ENCODE results near the gene STPG2. TPM values are rescaled to one million over a fixed set of nuclear protein-coding genes. Genes with fewer than 3 reads are reported as not detected.

STPG2 gene
- not detected in 2 replicates for total RNA-seq

DNA sequence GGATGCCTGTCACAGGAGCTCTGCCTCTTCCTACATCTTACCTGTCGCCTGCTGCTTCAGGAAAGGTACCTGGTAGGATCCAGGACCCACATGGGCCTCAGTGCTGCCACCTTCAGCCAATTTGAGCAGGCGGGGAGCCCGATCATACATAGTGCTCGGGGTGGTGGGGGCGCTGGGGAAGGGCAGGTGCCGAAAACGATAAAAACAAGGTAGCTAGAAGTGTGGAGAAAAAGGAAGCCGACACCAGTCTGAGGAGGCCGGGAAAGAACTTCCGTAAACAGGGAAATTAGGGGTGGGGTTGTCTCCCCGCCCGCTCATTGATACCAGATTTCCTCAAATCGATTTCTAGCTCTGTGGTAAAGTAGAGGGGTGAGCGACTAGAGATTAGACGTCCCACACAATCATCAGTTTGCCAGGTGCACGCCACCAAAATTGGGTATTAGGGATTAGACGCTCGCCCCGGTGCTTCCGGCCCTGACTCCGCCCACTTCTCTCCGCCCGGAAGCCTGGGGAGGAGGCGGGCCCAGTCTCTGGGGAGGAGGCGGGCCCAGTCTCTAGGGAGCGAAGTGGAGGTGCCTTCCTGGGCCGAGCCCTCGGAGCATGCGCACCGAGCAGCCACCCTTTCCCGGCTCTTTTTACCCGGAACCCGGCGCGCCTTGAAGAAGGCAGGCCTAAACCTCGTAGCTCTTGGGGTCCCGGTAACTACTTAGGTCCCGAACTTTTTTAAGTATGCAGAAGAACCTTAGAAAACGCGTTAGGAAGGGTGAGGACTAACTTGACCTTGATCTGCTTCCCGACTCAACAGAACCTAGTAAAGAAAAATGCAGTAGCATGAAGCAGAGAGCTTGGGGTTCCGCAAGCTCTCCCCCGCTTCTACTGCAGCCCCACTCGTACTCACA lies at the start of gene STPG2:
TSS of gene STPG2 (minus strand) at position 476 of the 899 bp plus-strand sequence.
- DNase-seq (ENCODE audit: extremely low read depth, low read depth, low spot score), result no peak

DNA sequence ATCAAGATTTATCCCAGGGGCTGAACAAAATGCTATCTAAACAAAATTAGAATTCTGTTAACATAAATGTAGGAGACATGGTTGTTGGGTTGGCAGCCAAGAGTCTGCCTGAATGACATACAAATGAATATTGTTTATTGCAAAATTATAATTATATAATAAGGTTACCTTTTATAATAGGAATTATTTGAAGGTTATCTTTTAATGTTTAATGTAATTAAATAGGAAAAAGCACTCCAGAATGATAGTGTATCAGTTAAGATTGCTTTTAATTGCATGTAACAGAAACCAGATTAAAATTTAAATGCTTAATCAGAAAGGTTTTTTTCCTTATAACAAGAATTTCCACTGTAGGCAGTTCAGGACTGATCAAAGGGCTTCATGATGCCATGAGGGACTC lies 42.0 kb upstream of the STPG2 start:
- DNase-seq (ENCODE audit: extremely low read depth, low read depth, low spot score), result no peak

DNA sequence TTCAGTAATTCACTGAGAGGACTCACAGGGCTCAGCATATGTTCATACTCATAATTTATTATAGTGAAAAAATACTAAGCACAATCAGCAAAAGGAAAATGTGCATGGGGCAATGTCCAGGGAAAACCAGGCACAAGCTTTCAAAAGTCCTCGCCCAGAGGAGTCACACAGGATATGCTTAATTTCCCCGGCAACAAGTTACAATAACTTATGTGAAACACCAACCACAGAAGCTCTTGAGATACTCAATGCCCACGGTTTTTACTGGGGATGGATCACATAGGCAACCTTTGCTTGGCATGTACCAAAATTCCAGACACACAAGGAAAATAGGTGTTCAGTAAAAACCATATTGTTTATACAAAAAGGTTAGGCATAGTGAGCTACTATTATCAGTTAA lies 38.5 kb upstream of the STPG2 start:
- no peak for DNase-seq (ENCODE audit: extremely low read depth, low read depth, low spot score)

DNA sequence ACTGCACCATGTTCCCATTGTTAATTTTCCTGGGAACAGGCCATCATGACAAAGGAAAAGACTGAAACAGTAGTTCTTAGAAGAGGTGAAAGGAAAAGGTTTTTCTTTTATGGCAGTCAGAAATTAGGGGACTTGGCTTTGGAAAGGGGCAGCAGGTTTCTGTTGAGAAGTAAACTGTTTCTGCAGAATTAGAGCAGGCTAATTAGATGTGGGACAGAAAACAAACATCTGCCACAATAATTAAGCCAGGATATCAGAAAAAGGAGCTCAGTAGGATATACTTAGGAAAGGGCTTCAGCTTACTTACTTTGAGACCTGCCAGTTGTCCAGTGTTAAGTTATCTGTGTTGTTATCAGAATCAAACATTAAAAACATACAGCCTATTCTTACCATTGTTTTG lies 36.7 kb upstream of the STPG2 start:
- DNase-seq (ENCODE audit: extremely low read depth, low read depth, low spot score), result no peak

DNA sequence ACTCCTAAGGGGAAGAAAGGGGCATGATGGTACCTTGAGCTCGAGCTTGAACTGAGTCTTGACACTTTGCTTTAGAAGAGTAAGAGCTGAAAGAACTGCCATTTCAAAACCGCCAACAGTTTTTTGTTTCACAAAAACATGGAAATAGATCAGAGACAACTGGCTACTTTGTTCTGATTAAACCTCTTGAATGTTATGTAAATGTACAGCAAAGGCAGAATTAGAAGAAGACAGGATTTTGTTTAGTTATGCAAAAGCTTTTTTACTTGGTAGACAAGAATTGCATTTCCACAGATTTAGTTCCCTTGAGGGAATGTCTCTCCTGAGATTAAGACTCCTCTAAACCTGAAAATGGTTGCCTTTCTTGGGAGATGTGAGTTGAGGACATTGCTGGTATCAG lies 33.3 kb upstream of the STPG2 start:
- DNase-seq (ENCODE audit: extremely low read depth, low read depth, low spot score), result no peak

DNA sequence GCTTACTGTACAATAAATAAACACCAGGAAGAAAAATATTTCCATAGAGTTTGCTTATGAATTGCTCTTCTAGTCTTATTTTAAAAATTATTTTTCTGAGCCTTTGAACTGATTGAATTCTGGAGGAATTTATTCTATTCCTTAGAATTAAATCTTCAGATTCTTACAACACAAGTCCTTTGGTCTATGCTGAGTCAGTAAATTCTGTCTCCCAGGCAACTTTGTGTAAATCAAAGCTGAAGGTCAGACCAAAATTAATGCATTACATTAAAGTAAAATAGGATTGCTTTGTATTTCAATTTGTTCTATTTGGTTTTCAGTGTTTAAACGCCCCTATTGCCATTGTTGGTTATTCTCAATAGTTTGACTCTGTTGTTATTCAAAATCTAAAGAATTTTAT lies 26.8 kb upstream of the STPG2 start:
- DNase-seq (ENCODE audit: extremely low read depth, low read depth, low spot score), result no peak

DNA sequence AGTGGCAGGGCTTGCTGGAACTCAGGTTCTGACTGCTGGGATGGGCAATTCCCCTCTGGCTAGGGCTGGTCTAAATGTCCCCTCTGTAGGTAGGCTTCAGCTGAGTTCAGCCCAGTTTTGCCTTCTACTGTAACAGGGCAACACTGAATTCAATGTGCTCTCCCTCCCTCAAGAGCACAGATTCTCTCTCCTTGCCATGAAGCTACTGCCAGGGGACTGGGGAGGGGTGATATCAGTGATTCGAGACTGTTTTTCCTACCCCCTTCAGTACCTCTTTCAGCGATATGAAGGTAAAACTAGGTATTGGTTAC lies 23.4 kb upstream of the STPG2 start:
- DNase-seq (ENCODE audit: extremely low read depth, low read depth, low spot score), result no peak

DNA sequence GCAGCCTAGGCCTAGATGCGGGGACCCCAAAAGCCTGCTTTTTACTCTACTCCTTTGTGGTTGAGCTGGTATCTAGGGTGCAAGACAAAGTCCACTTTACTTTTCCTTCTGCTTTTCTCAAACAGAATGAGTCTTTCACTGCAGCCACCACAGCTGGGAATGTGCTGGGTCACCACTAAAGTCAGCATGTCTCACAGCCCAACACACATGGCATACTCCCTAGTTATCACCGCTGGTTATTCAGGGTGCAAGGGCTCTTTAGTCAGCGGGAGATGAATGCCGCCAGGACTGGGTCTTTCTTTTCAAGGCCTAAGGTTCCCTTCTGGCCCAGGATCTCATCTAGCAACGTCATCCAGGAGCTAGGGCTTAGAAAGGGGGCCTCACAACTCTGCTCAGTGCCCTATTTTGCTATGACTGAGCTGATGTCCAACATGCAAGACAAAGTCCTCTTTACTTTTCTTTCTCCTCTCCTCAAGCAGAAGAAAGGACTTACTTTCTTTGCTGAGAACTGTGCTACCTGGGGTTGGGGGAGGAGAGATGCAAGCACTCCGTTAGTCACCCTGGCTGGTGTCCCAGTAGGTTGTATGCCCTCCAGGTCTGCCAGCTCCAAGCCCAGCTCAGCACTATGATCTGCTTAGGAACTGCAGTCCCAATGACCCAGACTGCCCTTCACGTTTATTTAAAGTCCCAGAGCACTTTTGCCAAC lies 22.9 kb upstream of the STPG2 start:
- DNase-seq (ENCODE audit: extremely low read depth, low read depth, low spot score), result no peak

DNA sequence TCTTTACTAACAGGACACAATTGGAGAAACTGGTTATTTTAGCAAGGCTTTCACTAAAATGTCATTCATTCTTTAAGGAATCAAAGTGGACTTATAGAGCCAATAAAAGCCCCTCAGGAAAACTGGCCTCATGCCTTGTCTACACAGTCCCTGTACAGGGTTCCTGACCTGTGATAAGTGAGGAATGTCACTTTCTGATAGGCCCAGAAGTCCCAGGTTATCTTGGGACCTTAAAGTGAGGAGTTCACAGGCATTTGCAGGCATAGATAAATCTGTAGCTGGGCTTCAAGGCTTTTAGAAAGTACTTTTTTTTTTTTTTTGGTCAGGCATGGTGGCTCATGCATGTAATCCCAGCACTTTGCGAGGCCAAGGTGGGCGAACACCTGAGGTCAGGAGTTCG lies 19.4 kb upstream of the STPG2 start:
- DNase-seq (ENCODE audit: extremely low read depth, low read depth, low spot score), result no peak

DNA sequence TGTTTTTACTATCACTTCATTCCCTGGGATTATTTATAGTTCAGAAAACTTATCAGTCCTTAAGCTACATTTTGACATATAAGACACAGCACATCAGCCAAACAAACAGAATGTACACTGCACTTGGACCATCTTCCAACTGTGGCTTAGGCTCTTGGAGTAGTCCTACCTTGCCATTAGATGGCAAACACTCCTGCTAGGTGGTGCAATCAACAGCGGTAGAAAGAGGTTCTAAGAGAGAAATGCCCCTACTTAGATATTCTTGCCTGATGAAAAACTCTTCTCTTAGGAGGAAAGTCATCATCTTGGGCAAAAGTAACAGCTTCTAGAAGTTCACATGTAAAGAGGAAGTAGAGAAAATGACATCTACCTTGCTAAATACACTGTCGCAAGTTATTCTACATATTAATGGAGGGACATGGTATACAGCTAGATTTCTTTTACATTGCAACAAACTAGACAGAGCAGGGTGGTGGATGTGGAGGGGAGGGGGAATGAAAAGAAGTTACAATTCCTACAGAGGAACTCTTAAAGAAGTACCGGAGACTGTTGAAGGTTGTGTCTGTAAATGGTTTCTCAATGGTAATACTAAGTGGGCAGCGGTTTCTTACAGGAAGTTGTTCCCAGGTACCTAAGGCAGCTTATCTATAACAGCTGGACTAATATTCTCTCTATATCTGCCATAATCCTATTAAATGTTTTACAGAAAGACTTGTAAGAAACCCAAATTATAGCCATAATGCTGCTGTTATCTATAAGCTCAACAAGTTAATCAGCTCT lies 8.1 kb upstream of the STPG2 start:
- no peak for DNase-seq (ENCODE audit: extremely low read depth, low read depth, low spot score)

DNA sequence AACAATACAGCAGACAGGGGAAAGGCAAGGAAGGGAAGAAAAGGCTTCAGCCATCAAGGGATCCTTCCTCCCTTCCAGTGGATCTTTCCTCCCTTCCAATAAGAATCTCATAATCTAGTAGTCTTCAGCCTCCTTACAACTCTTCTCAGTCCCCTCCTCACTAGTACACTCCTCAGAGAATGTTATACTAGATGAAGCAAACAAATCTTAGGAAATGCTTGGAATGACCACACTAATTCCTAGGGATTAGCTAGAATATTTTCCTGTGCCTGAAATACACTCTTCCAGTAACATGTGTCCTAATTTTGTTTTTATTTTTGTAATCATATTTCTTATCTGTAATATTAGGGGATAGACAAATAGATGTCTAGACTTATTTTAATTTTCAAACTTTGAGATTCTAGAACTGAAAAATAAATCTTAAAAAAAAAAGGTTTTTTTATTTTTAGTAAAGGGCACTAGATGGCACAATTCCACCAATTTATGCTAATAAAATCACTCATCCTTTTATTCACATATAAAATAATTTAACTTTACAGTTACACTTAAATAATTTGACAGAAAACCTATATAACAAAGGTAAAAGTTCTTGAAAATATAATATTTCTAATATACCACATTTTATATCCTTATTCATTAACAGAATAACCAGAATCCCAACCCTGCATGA lies 7.0 kb upstream of the STPG2 start:
- no peak for DNase-seq (ENCODE audit: extremely low read depth, low read depth, low spot score)

DNA sequence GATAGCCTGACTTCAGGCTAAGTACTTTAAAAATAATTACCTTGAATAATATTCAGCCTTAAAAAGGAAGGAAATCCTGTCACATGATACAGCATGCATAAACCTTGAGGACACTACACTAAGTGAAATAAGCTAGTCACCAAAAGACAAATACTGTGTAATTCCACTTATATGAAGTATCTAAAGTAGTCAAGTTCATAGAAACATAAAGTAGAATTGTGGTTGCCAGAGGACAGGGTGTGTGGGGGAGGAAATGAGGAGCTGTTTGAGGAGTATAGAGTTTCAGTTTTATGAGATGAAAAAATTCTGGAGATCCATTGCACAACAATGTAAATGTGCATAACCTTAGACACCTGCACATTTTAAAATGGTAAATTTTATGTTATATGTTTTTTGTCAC lies 5.6 kb upstream of the STPG2 start:
- no peak for DNase-seq (ENCODE audit: extremely low read depth, low read depth, low spot score)

DNA sequence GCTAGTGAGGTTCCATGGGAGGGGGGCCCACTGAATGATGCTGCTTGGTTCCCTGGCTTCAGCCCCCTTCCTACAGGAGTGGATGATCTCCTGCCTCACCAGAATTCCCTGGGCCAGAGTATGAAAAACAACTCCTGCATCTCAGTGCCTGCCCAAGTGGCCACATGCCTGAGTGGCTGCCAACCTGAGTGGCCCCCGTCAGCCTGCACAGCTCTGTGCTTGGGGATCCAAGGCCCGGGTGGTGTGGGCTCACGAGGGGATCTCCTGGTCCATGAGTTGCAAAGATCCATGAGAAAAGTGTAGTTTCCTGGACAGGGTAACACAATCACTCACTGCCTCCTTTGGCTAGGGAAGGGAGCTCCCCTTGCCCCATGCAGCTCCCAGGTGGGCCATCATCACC lies 17.1 kb downstream of the STPG2 start:
- DNase-seq (ENCODE audit: extremely low read depth, low read depth, low spot score), result no peak

DNA sequence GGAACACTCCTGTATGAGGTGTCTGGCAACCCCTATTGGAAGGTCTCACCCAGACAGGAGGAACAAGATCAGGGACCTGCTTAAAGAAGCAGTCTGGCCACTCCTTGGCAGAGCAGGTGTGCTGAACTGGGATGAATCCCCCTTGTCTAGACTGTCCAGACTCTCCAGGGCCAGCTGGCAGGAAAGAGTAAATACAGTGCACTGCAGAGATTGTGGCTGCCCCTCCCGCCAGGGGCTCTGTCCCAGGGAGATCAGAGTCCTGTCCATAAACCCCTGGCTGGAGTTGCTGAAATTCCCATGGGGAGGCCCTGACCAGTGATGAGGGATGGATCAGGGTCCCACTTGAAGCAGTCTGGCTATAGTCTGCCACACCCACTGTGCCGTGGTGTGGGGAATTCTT lies 17.7 kb downstream of the STPG2 start:
- no peak for DNase-seq (ENCODE audit: extremely low read depth, low read depth, low spot score)

DNA sequence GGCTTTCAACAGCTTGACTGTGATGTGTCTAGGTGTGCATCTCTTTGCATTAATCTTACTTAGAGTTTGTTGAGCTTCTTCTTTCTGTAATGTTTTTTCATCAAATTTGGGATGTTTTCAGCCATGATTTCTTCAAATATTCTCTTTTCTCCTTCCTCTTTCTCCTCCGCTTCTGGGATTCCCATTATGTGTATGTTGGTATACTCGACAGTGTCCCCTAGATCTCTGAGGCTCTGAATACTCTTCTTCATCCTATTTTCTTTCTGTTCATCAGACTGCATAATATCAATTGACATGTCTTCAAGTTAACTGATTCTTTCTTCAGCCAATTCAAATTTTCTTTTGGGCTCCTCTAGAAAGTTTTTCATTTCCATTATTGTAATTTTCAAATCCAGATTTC lies 25.9 kb downstream of the STPG2 start:
- DNase-seq (ENCODE audit: extremely low read depth, low read depth, low spot score), result no peak

DNA sequence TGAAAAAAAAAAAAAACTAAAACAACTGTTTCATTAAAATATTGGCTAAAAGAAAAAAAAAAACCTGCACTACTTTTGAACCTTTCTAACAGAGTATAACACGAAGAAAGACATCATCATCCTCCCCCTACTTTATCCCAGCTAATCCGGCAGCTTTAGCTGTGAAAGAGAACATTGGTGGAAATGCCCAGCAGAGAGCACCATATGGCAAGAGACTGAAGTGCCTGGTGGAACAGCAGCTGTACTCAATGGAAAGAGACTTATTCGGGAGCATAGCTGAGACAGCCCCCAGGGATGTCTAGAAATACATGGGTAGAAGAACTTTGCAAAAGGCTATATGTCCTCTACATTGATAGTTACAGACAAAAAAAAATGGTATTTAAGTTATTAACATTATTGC lies 30.3 kb downstream of the STPG2 start:
- DNase-seq (ENCODE audit: extremely low read depth, low read depth, low spot score), result no peak

DNA sequence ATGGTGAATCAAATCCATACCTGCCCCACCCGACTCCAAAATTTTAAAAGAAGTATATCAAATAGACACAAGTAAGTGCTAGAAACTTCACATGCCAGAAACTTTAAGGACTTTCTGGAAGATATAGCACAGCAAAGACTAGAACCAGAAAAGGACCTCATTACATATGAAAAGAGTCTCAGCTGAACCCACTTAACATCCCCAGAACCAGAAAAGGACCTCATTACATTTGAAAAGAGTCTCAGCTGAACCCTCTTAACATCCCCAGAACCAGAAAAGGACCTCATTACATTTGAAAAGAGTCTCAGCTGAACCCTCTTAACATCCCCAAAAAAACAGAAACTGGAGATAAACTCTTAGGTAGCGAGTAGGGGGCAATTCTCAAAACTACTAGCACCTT lies 32.3 kb downstream of the STPG2 start:
- DNase-seq (ENCODE audit: extremely low read depth, low read depth, low spot score), result no peak

DNA sequence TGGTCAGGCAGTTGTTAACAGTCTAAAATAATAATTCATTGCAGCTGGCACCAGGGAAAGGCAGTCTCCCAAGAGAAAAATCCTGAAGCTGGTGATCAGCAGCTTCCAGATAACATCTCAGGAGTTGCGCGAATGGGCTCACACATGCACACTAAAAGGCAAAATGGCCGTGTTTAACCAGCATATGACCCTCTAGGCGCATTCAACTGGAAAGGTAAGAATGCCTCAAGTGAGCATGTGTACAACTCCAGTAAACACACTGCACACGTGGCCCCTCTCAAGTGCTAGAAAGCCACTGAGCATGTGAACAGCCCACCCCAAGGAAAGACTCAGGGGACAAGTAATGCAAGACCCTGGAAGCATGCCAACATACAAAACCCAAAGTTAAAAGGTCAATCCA lies 33.1 kb downstream of the STPG2 start:
- DNase-seq (ENCODE audit: extremely low read depth, low read depth, low spot score), result no peak

DNA sequence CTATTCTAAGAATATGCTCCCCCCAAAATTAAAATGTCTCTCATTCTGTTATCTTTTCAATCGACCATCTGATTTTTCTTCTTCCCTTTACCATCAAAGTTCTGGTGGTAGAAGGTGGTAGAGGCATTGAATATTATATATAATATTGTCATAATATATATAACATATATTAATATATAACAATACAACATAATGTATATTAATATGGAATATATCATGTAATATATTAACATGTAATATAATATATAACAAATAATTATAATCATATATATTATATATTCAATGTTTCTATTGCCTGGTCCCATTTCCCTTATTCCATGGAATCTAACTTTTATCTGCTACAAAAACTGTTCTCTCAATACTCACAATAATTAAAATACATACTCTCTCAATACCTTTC lies 40.6 kb downstream of the STPG2 start:
- DNase-seq (ENCODE audit: extremely low read depth, low read depth, low spot score), result no peak

DNA sequence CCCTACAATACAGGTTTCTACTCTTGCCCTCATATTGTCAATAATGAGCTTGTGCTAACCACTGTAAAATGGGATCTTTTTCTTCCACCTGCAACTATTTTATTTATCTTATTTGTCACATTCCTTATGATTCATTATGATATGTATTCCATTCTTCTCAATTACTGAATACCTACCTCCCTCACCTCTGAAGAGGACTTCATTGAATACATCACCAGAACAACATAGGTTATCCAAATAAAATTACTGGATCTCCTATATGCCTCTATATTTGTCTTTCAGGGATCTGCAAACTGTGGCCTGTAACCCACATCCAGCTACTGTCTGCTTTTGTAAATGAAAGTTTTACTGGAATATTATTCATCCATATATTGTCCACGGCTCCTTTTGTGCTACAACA lies 41.3 kb downstream of the STPG2 start:
- DNase-seq (ENCODE audit: extremely low read depth, low read depth, low spot score), result no peak

DNA sequence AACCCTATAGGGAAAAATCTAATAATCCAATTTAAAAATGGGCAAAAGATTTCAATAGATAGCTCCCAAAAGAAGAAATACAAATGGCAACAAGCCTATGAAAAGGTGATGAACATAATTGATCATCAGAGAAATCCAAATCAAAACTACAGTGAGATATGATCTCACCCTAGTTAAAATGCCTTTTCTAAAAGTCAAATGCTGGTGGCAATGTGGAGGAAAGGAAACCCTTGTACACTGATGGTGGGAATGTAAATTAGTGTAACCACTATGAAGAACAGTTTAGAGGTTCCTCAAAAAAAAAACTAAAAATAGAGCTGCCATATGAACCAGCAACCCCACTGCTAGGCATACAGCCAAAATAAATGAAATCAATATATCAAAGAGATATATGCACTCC lies 44.5 kb downstream of the STPG2 start:
- no peak for DNase-seq (ENCODE audit: extremely low read depth, low read depth, low spot score)
